Endothelial cell (in vitro differentiated cells): ENCODE results near the gene SMIM14. TPM values are rescaled to one million over a fixed set of nuclear protein-coding genes. Genes with fewer than 3 reads are reported as not detected.

Experiments
- DNase-seq: peaks from one replicate; pipeline ENCODE4 v3.0.0; 2021; ENCODE audit warnings: low spot score
- H3K27ac Mint-ChIP-seq: one replicate; pipeline ENCODE4 v1.8.0; 2021; ENCODE audit warnings: mixed read lengths, inconsistent platforms; ENCODE audit not compliant: unreplicated experiment
- H3K27me3 Mint-ChIP-seq: one replicate; pipeline ENCODE4 v1.8.0; 2021; ENCODE audit warnings: mild to moderate bottlenecking, moderate library complexity, mixed read lengths, inconsistent platforms; ENCODE audit not compliant: unreplicated experiment
- H3K36me3 Mint-ChIP-seq: one replicate; pipeline ENCODE4 v1.8.0; 2021; ENCODE audit warnings: mild to moderate bottlenecking, low read depth, mixed read lengths, inconsistent platforms; ENCODE audit not compliant: unreplicated experiment
- H3K4me1 Mint-ChIP-seq: one replicate; pipeline ENCODE4 v1.8.0; 2021; ENCODE audit warnings: mild to moderate bottlenecking, mixed read lengths, inconsistent platforms; ENCODE audit not compliant: unreplicated experiment
- H3K4me3 Mint-ChIP-seq: one replicate; pipeline ENCODE4 v1.8.0; 2021; ENCODE audit warnings: mild to moderate bottlenecking, mixed read lengths, inconsistent platforms; ENCODE audit not compliant: unreplicated experiment
- H3K9me3 Mint-ChIP-seq: one replicate; pipeline ENCODE4 v1.8.0; 2021; ENCODE audit warnings: mixed read lengths, inconsistent platforms; ENCODE audit not compliant: unreplicated experiment
- CTCF ChIP-seq: fragments of 200-600 bp; sonication (generic); IDR thresholded peaks from one replicate; pipeline ENCODE4 v1.5.0; 2021; ENCODE audit warnings: antibody characterized with exemption; ENCODE audit not compliant: unreplicated experiment
- total RNA-seq: library from RNA; stranded (reverse); fragmentation: NEBNext Ultra II Directional; extraction: Animal tissue kit (Norgen Biotek cat#: 25700); gene quantifications from one replicate; pipeline ENCODE4 v1.2.1, GENCODE V29; 2021; ENCODE audit not compliant: unreplicated experiment

The SMIM14 gene
- total RNA-seq, 1 donor from 2014 or later = 19.4 TPM

- no peak for TF ChIP-seq CTCF
- peaks cover 15% of the 10 kb centered on the region for H3K4me1 Mint-ChIP-seq
- peaks cover 5% of the 10 kb centered on the region for H3K27me3 Mint-ChIP-seq
- H3K4me3 Mint-ChIP-seq = peak overlapping the region; percentile 70
- H3K36me3 Mint-ChIP-seq = peaks cover 58% of the 10 kb centered on the region
- H3K27ac Mint-ChIP-seq = no peak overlapping the region
- peaks cover 13% of the 10 kb centered on the region for H3K9me3 Mint-ChIP-seq
- DNase-seq = no peak
These were observed 108.0 kb downstream of the SMIM14 start for GRCh38 chr4:39530682-39531081.

GRCh38 chr4:39529534-39529933 lies 109.1 kb downstream of the SMIM14 start:
- H3K4me3 Mint-ChIP-seq = peak overlapping the region; percentile 51
- peaks cover 13% of the 10 kb centered on the region for H3K9me3 Mint-ChIP-seq
- H3K27ac Mint-ChIP-seq = no peak overlapping the region
- peaks cover 60% of the 10 kb centered on the region for H3K36me3 Mint-ChIP-seq
- DNase-seq = no peak
- peaks cover 5% of the 10 kb centered on the region for H3K27me3 Mint-ChIP-seq
- no peak for TF ChIP-seq CTCF
- H3K4me1 Mint-ChIP-seq = peaks cover 21% of the 10 kb centered on the region

- peaks cover 47% of the 10 kb centered on the region for H3K36me3 Mint-ChIP-seq
- H3K4me1 Mint-ChIP-seq = peaks cover 22% of the 10 kb centered on the region
- H3K27me3 Mint-ChIP-seq = peaks cover 5% of the 10 kb centered on the region
- peaks cover 13% of the 10 kb centered on the region for H3K9me3 Mint-ChIP-seq
- DNase-seq = no peak
- H3K4me3 Mint-ChIP-seq = peak overlapping the region; percentile 97
- peak overlapping the region; percentile 88 for H3K27ac Mint-ChIP-seq
- no peak for TF ChIP-seq CTCF
These were observed 110.6 kb downstream of the SMIM14 start for GRCh38 chr4:39528061-39528465.

- Mint-ChIP-seq H3K4me3 (peak within 1 kb of the TSS; percentile 99), H3K27ac (peak within 1 kb of the TSS; percentile 96), H3K4me1 (peaks cover 22% of the 10 kb centered on the region), H3K9me3 (peaks cover 9% of the 10 kb centered on the region), H3K36me3 (peaks cover 41% of the 10 kb centered on the region), H3K27me3 (peaks cover 4% of the 10 kb centered on the region)
- TF ChIP-seq CTCF = no peak
- peak; percentile 94 for DNase-seq
These were observed 111.2 kb downstream of the SMIM14 start, which contains the start of gene UGDH for GRCh38 chr4:39527296-39528060. Gene UGDH, minus strand, starts transcription at chr4:39527439. Its CDS starts 5,927 bp downstream, at chr4:39521512.

GRCh38 chr4:39526765-39527295 lies 111.8 kb downstream of the SMIM14 start:
- Mint-ChIP-seq H3K9me3 (peaks cover 4% of the 10 kb centered on the region), H3K36me3 (peaks cover 34% of the 10 kb centered on the region), H3K4me3 (peak overlapping the region; percentile 99), H3K4me1 (peaks cover 22% of the 10 kb centered on the region), H3K27me3 (peaks cover 4% of the 10 kb centered on the region), H3K27ac (peak overlapping the region; percentile 96)
- DNase-seq = no peak
- TF ChIP-seq CTCF = no peak
